Measurements from ENCODE around the gene ZBTB20.

GRCh38 chr3:114879059-114880031 is 267.7 kb downstream of the ZBTB20 start:
- TF ChIP-seq CTCF (IDR thresholded peaks at IDR 0.05; ENCODE audit: low read length) (no peak), EZH2 (optimal IDR thresholded peaks at IDR 0.05; ENCODE audit: low read depth, low read length) (no peak), EZH2phosphoT487 (IDR thresholded peaks at IDR 0.05; ENCODE audit: low read length) (no peak)

Data from MM.1S (cell line).